ENCODE measurements around the gene KDM2A.

Gene KDM2A

DNA sequence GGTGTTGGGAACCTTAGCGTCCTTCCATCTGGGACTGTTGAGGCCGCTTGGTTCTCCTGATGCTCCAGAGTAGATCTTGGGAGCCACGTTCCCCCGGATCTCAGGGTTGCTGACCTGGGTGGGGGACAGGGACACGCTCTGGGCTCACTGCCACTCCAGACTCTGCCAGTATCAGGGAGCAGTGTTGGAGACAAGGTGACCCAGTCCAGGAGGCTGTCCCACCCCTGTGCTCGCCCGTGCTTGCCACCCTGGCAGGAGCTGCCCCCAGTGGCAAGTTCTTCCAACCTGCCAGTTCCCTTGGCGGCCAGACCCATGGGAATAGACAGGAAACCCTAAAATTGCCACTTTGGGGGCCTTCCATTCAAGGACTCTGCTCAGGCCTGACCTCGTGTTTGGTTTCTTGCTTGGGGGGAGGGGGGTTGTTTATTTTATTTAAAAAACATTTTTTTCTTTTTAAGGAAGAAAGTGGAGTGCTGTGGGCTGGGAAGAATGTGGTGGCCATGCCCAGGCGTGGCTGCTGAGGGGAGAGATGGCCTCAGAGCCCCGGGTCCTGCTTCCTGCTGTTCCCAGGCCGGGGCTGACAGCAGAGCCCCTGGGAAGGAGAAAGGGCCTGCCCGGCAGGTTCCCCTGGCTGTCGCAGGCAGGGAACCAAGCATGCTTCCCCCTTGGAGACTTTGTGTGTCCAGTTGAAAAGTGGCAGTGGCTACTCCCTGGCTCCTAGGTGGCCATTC lies 154.4 kb downstream of the KDM2A start:
- DNase-seq (ENCODE audit: low read depth), result no peak

DNA sequence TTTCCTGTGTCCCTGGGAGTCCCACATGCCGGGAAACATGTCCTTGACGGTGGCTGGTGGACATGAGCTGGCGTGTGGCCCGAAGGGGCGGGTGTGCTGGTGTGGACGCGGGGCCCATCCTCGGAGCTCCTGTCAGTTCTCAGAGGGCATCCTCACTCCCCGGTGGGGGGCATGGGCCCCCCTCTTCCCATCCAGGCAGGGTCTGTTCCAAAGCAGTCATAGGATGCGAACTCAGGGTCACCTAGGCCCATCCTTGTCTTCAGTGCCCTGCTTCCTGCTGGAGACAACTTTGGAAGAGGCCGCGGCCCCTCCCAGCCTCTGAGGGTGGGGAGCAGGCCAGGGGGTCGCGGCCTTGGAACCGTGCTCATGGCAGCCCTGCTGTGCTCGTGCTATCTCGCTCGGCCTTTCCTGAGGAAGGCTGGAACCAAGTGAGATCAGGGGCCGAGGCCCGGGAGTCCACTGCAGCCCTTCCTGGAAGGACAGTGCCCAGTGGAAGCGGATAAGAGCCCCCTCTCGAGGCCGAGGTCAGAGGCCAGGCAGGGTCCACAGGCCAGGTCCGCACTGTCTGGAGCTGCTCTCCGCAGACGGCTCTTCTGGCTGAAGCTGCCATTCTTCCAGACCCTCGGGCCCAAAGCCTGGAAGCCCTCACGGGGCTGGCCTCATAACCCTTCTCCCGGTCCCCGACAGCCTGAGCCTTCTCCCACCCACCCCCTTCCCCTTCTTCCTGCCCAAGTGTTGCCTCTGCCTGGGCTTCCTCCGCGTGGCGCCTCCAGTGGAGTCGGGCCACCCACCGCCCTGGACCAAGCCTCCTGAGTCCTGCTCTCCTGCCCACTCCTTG lies 155.9 kb downstream of the KDM2A start:
- no peak for DNase-seq (ENCODE audit: low read depth)

DNA sequence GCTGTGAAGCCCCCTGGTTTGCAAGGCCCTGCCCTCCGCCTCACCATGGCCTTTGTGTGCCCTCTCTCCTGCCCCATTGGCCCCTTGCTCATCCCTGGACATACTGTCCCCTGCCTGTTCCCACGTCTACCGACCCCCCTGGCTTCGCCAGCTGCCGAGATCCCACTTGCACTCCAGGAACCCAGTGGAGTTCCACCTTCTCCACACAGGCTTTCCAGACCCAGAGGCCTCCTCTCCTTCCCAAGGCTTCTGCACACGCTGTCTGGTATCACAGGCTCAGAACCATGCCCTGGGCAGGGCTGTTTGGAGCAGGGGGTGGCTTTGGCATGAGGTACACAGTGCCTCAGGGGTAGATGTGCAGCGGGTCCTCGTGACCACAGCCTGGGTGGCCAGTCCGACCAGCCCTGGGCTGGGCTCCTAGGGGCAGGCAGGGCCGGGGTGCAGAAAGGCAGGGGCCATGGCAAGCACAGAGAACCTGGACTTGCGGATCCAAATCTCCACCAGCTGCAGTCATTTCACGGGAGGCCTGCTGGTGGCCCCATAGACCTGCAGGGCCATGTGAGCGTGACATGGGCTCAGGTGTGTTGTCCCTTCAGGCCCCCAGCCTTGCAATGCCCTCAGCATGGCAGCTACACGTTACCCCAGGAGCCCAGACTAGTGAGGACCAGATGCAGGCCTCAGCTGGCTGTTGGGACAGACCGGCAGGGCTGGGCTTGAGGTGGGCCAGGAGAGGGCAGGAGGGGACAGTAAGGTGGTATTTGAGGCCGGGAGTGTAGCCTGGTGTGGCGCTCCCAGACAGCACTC lies 156.7 kb downstream of the KDM2A start:
- no peak for DNase-seq (ENCODE audit: low read depth)

DNA sequence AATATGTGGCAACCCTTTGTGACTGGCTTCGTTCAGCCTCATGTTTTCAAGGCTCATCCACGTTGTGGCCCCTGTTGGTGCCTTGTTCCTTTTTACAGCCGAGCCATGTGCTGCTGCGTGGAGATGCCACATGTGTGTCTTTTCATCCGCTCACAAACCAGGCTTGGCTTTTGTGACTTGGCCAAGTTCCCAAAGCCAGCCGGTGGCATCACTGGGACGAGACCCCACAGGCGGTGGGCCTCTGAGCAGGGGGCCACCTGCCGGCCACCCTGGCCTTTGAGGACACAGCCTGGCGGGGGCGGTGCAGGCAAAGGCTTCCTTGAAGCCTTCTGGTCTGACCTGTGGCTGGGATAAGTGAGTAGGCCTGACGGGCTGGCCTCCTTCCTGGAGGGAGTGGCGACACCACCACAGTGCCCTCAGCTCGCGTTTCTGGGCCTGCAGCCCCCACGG lies 157.7 kb downstream of the KDM2A start:
- DNase-seq (ENCODE audit: low read depth), result no peak

DNA sequence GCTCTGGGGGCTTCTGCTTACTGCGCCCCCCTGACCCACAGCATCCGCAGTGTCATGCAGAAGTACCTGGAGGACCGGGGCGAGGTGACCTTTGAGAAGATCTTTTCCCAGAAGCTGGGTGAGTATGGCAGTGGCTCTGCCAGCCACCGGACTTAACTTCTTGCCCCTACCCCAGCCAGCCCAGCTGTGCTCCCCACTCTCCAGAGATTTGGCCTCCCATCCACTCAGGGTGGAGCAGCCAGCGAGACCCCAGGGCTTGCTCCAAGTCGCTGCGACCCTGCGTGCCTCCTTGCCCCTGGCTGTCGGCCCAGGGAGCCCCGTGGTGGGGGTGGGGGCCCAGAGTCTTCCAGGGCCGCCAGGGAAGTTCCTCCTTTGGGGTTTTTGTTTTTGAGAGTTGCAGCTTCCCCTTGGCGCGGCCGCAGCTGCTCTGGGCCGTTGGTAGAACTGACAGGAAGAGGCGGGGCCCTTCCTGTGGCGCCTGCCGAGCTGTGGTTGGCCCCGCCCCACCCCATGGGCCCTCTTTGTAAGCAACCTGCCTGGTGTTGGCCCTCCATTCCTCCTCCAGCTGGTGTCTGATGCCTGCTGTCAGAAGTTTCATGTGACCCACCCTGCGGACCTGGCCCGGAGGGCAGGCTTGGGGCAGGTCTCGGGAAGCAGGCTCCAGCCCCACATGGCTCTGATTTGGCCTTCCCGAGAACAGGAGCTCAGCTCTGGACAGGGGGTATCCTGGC lies 158.3 kb downstream of the KDM2A start:
- DNase-seq (ENCODE audit: low read depth), result peak; percentile 88

DNA sequence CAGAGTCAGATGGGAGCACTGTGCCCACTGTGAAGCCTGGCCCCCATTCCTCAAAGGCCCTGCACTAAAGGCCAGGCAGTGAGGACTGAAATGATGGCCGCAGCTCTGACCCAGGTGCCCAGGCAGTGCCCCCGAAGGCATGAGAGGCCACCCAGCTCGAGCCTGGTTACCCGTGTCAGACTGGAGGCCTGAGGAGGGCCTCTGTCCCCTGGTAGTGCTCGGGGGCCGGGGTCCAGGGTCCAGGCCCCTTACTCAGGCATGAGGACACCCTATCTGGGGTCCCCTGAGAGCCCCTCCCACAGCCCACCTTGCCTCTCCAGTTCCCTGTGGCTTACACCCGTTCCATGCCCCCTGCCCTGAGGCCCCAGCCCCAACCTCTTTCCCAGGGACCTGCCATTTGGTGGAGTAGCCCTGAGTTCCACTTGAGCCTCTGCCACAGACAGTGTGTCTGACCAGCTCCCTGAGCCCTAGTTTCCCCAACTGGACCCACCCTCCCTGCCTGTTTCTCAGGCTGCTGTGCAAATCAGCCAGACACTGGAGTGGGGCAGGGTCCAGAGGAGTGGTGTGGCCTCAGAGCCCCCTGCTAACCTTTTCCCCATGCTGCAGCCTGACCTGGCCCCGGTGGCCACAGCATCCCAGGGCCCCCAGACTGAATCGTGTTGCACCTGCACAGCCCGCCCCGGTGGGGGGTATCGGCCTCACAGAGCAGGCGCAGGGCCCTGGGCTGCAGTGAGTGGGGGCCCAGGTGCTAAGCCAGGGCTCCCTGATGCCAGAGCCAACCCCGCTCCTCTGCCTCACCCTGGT lies 159.3 kb downstream of the KDM2A start:
- no peak for DNase-seq (ENCODE audit: low read depth)

DNA sequence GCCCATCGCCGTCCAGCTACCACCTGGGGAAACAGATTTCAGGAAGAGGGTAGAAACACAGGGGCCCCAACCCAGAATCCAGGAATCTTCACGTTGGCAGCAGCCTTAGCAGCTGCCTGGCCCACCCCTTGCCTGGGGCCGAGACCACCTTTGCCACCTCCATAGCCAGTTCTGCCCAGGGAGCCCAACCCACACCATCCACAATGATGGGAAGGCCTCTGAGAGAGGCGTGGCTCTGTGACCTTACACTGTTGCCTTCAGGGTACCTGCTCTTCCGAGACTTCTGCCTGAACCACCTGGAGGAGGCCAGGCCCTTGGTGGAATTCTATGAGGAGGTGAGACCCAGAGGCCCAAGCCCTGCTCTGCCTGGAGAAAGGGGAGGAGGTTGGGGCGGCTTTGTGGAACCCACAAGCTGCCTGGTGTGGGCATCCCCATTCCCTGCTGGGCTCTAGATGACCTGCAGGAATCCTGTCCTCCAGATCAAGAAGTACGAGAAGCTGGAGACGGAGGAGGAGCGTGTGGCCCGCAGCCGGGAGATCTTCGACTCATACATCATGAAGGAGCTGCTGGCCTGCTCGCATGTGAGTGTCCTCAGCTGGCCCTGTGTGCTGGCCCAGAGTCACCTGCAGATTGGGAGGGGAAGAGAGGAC lies 160.0 kb downstream of the KDM2A start:
- DNase-seq (ENCODE audit: low read depth), result no peak

DNA sequence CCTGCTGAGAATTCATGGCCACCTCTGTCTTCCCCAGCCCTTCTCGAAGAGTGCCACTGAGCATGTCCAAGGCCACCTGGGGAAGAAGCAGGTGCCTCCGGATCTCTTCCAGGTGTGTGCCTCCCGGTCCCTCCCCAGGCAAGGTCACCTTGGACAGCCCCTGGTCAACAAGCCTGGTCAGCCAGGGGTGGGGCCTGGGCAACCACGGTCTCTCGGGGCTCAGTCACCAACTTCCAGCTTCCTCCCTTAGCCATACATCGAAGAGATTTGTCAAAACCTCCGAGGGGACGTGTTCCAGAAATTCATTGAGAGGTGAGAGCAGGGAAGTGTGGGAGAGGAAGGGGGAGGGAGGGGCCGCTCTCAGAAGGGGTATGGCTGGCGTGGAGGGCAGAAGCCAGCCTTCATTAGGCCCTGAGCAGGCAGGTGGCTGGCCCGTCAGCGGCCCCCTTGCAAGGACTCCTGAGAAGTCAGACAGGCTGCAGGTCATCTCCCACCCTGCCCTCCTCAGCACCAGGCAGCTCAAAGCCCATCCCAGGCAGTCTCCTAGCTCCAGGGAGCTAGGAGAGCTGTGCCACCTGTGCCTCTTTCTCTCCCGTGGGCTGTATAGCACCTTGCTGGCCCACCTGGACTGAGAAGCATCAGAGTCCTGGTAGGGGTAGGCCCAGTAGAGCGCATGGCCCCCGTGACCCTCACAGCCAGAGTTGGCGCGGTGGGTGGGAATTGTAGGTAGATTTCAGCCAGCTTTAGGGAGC lies 160.7 kb downstream of the KDM2A start:
- no peak for DNase-seq (ENCODE audit: low read depth)

DNA sequence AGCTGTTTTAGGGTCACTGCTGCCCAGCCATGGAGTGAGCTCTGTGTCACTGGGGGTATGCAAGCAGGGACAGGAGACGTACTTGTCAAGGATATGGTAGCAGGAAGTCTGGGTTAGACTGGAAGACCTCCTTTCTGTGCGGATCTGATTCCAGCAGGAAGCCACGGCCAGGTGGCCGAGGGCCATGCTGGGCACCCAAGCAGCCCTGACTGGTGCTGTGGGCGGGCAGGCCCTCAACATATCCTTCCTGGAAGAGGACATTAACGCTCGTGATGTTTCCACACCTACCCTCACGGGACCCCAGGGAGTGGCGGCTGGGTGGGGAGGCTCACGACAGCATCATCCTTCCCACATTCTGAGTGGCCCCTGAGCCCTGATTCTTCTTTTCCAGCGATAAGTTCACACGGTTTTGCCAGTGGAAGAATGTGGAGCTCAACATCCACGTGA lies 161.3 kb downstream of the KDM2A start:
- no peak for DNase-seq (ENCODE audit: low read depth)

DNA sequence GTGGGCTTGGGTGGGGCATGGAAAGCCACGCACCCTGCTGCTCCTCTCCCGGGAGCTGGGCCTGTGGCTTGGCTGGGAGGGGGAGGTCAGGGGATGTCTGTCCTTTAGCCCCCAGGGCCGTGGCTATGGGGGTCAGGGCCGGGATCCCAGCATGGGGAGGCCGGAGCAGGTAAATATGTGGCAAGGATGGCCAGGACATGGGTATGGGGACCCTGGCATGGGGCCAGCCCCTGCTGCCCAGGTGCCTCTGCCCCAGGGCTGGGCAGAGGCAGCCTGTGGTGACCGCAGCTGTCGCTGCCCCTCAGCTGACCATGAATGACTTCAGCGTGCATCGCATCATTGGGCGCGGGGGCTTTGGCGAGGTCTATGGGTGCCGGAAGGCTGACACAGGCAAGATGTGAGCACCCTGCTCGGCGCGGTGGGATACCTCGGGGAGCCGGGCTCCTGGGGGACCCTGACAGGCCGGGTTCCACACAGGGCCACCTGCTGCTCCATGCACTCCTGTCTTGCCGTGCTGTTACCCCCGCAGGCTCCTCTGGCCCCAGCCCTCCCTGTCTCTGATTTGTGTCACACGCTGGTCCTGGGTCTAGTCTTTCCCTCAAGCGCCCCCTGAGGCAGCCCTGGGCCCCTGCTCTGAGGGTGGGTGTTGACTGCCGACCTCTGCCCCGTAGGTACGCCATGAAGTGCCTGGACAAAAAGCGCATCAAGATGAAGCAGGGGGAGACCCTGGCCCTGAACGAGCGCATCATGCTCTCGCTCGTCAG lies 161.9 kb downstream of the KDM2A start:
- no peak for DNase-seq (ENCODE audit: low read depth)

DNA sequence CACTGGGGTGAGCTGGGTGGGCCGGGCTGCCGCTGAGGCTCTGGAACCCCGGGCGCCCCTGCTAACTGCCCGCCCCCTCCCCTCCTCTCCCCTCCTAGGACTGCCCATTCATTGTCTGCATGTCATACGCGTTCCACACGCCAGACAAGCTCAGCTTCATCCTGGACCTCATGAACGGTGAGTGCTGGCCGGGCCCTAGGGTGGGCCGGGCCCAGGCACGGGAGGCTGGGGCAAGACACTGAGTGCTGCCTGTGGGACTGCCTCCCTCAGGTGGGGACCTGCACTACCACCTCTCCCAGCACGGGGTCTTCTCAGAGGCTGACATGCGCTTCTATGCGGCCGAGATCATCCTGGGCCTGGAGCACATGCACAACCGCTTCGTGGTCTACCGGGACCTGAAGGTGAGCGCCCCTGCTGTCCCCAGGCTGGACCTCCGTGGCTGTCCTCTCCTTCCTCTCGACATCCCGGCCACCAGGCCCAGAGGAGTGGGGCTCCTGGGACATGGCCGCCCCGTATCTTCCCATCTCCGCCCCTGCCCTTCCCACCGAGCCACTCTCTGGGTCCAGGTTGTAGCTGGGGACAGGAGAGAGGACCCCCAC lies 162.6 kb downstream of the KDM2A start:
- no peak for DNase-seq (ENCODE audit: low read depth)

DNA sequence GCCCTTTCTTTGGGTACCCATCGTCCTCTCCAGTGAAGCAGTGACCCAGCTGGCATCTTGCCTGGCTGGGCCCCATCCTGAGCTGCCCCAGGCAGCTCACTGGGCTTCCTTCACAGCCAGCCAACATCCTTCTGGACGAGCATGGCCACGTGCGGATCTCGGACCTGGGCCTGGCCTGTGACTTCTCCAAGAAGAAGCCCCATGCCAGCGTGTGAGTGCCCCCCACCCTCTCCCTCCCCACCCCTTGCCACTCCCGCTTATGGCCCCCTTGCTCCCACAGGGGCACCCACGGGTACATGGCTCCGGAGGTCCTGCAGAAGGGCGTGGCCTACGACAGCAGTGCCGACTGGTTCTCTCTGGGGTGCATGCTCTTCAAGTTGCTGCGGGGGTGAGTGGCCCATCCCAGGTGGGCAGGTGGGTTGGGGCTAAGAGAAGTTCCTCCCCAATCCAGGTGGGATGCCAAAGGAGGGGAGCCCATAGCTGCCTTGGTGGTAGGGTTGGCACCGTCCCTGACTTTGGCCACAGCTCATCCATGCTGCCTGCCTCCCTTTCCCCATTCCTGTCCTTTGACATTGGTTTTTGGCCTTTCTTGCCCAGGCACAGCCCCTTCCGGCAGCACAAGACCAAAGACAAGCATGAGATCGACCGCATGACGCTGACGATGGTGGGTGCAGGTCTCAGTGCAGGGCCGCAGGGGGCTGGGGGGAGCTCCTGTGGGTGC lies 163.3 kb downstream of the KDM2A start:
- DNase-seq (ENCODE audit: low read depth), result no peak

DNA sequence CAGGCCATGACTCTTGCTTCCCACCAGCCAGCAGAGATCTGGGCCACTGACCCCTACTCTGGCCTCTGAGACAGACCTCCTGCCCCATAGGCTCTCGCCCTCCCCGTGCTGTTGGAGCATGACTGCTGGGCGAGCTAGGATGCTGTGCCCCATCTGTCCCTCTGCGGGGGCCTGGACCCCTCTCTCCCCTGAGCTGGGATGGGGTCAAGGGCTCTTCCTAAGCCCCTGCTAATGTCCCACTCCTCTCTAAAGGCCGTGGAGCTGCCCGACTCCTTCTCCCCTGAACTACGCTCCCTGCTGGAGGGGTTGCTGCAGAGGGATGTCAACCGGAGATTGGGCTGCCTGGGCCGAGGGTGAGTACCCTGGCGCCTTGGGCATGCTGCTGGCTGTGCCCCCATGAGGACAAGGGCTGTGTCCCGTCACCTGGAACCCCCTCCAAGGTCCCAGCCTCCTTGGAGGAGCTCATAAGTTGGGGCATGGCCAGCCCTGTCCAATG lies 163.9 kb downstream of the KDM2A start:
- DNase-seq (ENCODE audit: low read depth), result no peak

DNA sequence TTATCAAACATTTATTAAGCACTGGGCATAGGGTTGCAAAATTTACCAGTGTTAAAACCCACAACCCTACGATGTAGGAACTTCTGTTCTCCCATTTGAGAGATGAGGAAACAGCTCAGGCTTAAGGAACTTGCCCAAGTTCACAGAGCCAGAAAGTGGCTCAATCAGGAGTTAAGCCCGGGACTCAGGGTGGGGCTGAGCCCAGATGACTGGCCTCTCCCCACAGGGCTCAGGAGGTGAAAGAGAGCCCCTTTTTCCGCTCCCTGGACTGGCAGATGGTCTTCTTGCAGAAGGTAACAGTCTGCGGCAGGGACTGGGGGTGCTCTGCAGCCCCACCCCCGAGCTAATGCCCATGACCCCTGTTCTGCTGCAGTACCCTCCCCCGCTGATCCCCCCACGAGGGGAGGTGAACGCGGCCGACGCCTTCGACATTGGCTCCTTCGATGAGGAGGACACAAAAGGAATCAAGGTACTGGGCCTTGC lies 164.5 kb downstream of the KDM2A start:
- no peak for DNase-seq (ENCODE audit: low read depth)

DNA sequence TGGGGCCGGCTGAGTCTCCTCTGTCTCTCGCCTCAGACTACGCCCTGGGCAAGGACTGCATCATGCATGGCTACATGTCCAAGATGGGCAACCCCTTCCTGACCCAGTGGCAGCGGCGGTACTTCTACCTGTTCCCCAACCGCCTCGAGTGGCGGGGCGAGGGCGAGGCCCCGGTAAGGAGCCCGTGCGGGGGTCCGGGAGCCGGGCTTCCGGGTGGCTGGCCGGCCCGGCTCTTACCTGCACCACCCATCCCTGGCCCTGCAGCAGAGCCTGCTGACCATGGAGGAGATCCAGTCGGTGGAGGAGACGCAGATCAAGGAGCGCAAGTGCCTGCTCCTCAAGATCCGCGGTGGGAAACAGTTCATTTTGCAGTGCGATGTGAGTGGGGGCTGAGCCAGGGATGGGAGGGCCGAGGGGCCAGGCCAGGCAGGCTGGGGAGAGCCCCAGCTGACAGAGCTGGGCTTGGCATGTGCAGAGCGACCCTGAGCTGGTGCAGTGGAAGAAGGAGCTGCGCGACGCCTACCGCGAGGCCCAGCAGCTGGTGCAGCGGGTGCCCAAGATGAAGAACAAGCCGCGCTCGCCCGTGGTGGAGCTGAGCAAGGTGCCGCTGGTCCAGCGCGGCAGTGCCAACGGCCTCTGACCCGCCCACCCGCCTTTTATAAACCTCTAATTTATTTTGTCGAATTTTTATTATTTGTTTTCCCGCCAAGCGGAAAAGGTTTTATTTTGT lies 165.9 kb downstream of the KDM2A start:
- DNase-seq (ENCODE audit: low read depth), result no peak

DNA sequence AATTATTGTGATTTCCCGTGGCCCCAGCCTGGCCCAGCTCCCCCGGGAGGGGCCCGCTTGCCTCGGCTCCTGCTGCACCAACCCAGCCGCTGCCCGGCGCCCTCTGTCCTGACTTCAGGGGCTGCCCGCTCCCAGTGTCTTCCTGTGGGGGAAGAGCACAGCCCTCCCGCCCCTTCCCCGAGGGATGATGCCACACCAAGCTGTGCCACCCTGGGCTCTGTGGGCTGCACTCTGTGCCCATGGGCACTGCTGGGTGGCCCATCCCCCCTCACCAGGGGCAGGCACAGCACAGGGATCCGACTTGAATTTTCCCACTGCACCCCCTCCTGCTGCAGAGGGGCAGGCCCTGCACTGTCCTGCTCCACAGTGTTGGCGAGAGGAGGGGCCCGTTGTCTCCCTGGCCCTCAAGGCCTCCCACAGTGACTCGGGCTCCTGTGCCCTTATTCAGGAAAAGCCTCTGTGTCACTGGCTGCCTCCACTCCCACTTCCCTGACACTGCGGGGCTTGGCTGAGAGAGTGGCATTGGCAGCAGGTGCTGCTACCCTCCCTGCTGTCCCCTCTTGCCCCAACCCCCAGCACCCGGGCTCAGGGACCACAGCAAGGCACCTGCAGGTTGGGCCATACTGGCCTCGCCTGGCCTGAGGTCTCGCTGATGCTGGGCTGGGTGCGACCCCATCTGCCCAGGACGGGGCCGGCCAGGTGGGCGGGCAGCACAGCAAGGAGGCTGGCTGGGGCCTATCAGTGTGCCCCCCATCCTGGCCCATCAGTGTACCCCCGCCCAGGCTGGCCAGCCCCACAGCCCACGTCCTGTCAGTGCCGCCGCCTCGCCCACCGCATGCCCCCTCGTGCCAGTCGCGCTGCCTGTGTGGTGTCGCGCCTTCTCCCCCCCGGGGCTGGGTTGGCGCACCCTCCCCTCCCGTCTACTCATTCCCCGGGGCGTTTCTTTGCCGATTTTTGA lies 166.8 kb downstream of the KDM2A start:
- no peak for DNase-seq (ENCODE audit: low read depth)

Data from activated T-cell treated with anti-CD3 and anti-CD28 coated beads for 1 hour (primary cell).